DOHH2 (cell line): ENCODE results near the gene MTRF1.

Source experiments
- CTCF ChIP-seq: fragments of 200-600 bp; sonication (generic); IDR thresholded peaks from one replicate; pipeline ENCODE4 v1.5.1; 2014; ENCODE audit warnings: antibody characterized with exemption, mild to moderate bottlenecking, low read depth, low read length; ENCODE audit not compliant: poor library complexity, severe bottlenecking
- EZH2phosphoT487 ChIP-seq: fragments of 200-600 bp; sonication (generic); IDR thresholded peaks from 2 replicates; pipeline ENCODE4 v1.6.1; 2017; ENCODE audit warnings: borderline replicate concordance, mild to moderate bottlenecking, antibody characterized with exemption, low read length, moderate library complexity, mixed read lengths

- TF ChIP-seq CTCF (no peak), EZH2phosphoT487 (no peak)
Measured at GRCh38 chr13:41304551-41304950, 41.2 kb upstream of the MTRF1 start.
